ENCODE measurements around the gene C19orf44.

GRCh38 chr19:16561382-16561781, 65.2 kb downstream of the C19orf44 start:
- TF ChIP-seq GATA1 (IDR thresholded peaks at IDR 0.05; ENCODE audit: low read depth, low read length) (no peak), POLR2A (IDR thresholded peaks at IDR 0.05; ENCODE audit: low read length) (no peak)
